ENCODE measurements around the gene ABLIM1. TPM values are rescaled to one million over a fixed set of nuclear protein-coding genes. Genes with fewer than 3 reads are reported as not detected.
"Not testable (repeated sequence)": the region's sequence is repeated elsewhere in the genome, so short reads cannot be mapped to it uniquely, and the experiment has no call there.

The ABLIM1 gene
- 100 to 1,000 TPM in 1 of 2 donors, 10 to 100 TPM in 1; 79.4 to 123 TPM for total RNA-seq
- long read RNA-seq, donor 1, partial matches to known transcripts, result 2 of 42 reads
- long read RNA-seq, donor 1, other reads (novel, unspliced or antisense), result 40 of 42 reads
- long read RNA-seq, donor 2, partial matches to known transcripts, result 6 of 79 reads
- long read RNA-seq, donor 2, other reads (novel, unspliced or antisense), result 73 of 79 reads

DNA sequence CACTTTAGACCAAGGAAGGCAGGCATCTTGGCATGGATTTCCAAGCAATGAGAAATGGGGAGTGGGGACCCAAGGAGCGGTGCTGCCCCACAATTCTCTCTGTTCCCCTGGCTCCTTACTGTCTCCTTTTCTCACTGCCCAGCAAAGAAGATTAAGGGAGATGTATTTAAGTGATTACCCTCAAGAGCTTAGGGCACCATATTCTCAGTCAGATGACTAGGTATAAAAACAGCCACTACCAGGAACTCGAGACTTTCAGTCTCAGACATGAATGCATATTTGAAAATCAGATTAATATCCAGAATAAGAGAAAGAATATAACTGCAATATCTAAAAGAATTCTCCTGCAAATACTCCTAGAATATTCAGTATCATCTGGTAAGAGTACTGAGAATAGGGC is at the start of gene ABLIM1:
Gene ABLIM1, minus strand, starts transcription at position 101 of the 400 bp plus-strand sequence. Its CDS starts 75 bp downstream, at position 26.
- intact Hi-C loops (cut with DNase I), result no loop called here
- no peak for DNase-seq (ENCODE audit: low spot score)

DNA sequence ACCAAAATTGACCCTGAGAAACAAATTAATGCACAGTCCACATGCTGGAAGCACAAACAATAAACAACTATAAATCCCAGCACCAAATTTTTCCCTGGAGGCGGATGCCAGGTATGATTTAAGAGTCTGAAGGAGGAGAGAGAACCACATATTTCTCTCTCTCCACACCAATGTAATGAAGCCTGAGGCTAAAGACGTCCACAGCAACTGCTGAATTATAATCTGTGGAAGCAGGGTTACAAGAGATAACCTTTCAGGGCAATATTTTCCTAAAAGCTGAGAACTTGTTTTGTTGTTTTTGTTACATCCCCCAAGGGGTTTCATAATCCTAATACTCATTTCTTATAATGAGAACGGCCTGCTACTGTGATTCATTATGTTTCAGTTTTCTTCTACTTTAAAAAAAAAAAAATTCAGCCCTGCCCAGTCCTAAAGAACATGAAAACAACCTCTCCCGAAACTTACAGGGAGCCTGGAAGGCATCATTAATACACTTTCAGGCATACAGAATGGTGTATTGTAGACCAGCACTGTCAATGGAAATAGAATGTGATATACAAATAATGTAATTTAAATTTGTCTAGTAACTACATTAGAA is 48.5 kb upstream of the ABLIM1 start:
- DNase-seq (ENCODE audit: low spot score), result no peak
- intact Hi-C loops (cut with DNase I), result no loop called here

DNA sequence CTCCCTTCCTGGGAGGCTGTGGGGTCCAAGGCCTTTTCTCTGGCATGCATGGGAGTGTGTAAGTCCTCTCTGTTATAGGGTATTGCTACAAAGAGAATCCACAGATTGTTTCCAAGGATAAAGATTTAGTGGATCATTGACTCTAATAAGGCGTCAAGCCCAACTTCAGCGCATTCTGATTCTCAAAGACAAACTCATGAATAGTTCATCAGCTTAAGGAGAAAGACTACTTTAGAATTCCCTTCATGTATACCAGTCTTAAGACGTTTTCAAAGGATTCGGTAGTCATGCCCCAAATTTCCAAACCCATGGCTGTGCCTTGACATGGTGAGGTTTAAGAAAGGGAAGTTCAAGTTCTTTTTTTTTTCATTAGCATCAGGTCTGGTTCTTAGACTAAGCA is 46.6 kb upstream of the ABLIM1 start:
- intact Hi-C loops (cut with DNase I), result no loop called here
- DNase-seq (ENCODE audit: low spot score), result no peak

DNA sequence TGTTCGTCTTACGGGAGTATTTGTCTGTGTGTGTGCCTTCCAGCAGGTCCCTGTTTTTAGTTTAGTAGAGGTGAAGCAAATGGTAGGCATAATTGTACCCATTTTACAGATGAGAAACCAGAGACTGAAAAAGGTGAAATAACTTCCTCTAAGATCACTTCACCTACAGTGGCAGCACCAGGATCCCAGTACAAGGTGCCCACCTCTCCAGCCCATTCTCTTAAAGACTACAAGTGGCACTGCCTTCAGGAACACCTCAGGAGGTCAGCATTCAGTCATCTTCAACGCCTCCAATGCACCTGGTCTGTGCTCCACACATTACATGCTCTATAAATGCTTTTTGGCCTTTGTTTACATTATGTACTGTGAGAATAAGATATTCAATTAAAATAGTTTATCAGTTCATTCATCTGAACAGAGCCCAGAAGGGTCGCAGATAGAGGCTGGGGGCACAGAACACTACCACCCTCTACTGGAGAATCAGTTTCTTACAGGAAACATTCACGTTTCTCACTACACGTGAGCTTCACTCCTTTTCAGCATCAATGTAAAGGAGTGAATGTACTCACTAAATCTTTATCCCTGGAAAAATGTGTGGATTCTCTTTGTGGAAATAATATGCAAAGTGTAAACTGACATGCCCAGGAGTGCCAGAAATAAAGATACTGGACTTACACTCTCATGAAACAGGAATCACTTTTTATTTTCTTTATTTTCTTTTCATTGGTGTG is 45.5 kb upstream of the ABLIM1 start:
- DNase-seq (ENCODE audit: low spot score), result no peak
- intact Hi-C loops (cut with DNase I), result no loop called here

DNA sequence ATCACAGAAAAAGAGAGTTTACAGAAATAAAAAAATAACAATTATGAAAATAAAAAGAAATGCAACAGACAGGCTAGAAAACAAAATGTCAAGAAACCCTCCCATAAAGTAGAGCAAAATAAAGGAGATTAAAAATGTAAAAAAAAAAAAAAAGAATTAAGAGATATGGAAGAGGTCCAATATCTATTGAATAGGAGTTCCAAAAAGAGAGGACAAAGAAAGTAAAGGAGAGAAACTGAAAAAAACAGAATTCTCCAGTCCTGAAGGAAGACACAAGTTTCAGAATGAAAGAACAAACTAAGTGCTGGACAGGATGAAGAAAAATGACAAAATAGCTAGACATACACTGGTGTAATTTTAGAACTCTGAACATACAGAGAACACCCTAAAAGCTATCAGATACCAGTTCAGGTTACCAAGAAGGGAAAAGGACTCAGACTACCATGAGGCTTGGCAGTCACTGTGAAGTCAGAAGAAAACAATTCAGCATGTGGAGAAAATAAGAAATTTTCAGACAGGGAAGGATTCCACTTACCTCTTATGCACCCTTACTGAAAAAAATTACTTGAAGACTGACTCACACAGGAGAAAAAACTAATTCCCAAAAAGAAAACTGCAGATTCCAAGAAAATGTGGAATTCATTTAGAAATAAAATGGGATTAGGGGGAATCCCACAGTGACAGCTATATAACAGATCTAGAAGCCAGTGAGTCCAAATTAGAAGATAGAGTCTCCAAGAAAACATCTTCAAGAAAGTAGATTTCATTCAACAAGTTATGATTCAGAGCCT is 40.4 kb upstream of the ABLIM1 start:
- no peak for DNase-seq (ENCODE audit: low spot score)
- intact Hi-C loops (cut with DNase I), result loop anchor here in 1 of 2 donors (5.0 kb wide), 1 partner anchor 146 kb away; no protein-coding TSS in a partner anchor

DNA sequence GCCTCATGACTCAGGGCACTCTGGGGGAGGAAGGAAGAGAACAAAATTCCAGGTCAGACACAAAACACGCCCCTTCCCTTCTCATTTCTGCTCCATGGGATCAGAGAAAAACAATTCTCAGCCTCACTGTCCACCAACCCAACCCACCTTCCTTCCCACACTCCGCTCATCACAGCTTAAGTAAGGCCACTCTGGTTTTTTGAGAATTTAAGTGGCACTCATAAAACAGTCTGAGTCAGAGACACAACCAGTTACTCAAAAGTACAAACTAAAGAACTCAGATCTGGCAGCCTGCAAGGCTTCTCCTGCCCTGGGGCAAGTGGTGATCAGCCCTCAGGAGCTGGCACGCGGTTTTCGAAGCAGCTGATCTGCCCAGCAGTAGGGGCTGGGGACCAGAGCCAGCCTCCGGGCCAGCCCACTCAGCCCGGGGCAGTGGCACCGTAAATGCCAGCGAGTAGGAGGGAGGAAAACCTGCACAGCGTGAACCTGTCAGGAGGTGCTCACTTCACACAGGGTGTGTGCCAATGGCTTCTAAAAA is 39.1 kb upstream of the ABLIM1 start:
- no peak for DNase-seq (ENCODE audit: low spot score)
- intact Hi-C loops (cut with DNase I), result loop anchor here in 1 of 2 donors (5.0 kb wide), 1 partner anchor 145 kb away; no protein-coding TSS in a partner anchor

DNA sequence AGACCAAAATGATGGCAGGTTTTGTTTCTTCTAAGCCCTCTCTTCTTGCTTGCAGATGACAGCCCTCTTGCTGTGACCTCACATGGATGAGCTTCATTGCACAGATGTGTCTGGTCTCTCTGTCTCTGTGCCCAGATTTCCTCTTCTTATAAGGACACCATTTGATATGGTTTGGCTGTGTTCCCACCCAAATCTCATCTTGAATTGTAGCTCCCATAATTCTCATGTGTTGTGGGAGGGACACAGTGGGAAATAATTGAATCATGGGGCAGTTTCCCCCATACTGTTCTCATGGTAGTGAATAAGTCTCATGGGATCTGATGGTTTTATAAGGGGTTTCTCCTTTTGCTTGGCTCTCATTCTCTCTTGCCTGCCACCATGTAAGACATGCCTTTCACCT is 38.2 kb upstream of the ABLIM1 start:
- not testable (repeated sequence) for DNase-seq (ENCODE audit: low spot score)
- intact Hi-C loops (cut with DNase I), result loop anchor here in 1 of 2 donors (5.0 kb wide), 1 partner anchor 144 kb away; no protein-coding TSS in a partner anchor

DNA sequence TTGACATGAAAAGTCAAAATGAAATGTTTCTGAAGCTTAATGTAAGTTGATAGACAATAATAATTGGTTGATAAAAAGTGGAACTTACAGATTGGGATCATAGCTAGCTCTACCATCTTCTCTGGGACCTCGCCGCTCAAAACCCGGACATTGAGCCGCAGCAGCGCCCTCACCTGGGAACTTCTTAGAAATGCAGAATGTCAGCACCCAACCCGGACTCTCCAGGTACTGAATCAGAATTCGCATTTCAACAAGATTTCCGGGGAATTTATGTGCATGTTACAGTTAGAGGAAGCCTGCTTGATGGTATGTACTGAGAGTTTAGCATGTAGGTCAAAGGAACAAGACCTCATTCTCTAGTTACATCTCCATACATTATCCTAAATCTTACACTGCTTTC is 36.7 kb upstream of the ABLIM1 start:
- DNase-seq (ENCODE audit: low spot score), result no peak
- intact Hi-C loops (cut with DNase I), result loop anchor here in 1 of 2 donors (5.0 kb wide), 1 partner anchor 142 kb away; no protein-coding TSS in a partner anchor

DNA sequence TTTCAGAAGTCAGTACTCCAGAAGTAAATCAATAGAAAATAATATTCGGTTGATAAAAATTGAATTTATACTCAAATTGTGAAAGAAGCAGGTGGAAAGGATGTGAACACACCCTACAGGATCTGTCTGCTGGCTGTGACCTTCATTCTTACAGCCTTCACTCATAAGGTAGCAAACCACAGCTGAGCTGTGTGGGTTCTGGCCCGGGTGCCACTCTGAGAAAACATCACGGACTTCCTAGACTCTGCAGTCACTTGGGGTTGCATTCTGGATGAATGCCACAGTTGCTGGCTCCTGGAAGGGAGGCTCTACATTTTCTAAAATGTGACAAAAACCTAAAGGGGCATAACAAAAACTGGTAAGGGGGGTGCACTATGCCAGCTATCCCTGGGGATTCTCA is 36.0 kb upstream of the ABLIM1 start:
- intact Hi-C loops (cut with DNase I), result no loop called here
- no peak for DNase-seq (ENCODE audit: low spot score)

DNA sequence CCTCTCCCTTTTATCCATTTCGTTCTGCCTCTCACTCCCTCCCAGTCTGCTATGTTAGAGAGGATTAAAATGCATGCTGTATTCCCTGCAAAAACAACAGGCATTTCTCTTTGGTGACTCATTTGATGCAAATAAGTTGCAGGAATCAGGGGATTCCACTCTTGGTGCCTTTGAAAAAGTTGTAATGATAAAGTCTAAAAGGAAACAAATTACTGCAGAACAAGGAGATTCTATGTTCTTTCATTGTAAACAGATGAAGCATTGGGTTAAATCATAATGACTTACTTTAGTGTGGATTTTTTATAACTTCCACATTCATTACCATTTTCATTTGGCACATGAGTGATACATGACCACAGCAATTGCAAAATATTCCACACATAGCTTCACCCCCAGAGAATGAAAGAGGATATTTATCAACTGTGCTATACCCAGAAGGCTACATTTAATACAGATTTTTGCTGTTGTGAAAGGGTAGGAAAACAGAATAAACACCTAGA is 33.4 kb upstream of the ABLIM1 start:
- DNase-seq (ENCODE audit: low spot score), result no peak
- intact Hi-C loops (cut with DNase I), result no loop called here

DNA sequence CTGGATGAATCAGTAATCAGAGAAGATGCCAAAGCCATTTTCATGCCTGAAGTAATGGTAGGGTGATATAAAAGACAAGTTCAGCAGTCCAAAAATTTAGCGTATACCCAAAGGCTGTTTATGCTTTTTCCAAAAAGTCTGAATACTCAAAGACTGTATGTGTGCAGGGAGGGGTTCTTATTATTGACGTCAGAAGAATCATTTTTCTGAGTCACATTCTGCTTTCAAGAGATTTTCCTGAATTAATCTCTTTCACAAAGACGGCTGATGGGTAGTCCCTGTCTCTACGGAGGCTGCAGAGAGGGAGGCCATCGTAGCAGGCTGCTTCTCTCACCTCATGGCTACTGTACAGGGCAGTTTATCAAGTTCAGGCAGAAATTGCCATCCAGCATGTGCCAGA is 30.7 kb upstream of the ABLIM1 start:
- no peak for DNase-seq (ENCODE audit: low spot score)
- intact Hi-C loops (cut with DNase I), result loop anchor here in 1 of 2 donors (10.0 kb wide), 1 partner anchor 54 kb away; no protein-coding TSS in a partner anchor

DNA sequence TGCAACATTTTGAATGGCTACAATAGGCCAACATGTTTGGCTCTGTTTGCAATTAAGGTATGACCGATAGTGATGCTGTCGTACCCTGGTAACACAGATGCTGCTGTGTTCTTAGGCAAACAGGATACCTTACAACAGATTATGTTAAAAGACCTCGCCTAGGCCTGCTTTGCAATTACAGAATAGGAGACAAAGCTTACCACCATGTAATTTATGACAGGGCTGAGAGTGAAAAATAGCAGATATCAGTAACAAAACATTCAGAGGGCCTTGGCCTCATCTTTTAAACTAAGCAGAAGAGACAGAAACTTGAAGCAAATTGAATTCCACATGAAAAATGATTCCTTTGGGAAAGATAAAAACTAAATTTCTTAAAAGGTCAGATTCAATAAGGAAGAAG is 29.4 kb upstream of the ABLIM1 start:
- no peak for DNase-seq (ENCODE audit: low spot score)
- intact Hi-C loops (cut with DNase I), result loop anchor here in 1 of 2 donors (10.0 kb wide), 1 partner anchor 53 kb away; no protein-coding TSS in a partner anchor

DNA sequence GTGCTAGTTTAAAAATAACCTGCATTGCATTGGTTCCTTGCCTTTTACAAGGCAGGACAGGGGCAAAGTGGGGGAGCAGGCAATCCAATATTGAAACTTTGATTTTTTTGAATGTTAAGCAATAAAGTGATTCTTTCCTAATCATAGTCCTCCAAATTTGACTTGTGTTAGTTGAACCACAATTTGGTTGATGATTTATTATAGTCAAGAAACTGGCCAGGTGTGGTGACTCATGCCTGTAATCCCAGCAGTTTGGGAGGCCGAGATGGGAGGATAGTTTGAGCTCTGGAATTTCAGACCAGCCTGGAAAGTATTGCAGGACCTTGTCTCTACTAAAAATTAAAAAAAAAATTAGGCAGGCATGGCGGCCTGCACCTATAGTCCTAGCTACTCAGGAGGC is 27.9 kb upstream of the ABLIM1 start:
- DNase-seq (ENCODE audit: low spot score), result no peak
- intact Hi-C loops (cut with DNase I), result loop anchor here in 1 of 2 donors (10.0 kb wide), 1 partner anchor 51 kb away; no protein-coding TSS in a partner anchor

DNA sequence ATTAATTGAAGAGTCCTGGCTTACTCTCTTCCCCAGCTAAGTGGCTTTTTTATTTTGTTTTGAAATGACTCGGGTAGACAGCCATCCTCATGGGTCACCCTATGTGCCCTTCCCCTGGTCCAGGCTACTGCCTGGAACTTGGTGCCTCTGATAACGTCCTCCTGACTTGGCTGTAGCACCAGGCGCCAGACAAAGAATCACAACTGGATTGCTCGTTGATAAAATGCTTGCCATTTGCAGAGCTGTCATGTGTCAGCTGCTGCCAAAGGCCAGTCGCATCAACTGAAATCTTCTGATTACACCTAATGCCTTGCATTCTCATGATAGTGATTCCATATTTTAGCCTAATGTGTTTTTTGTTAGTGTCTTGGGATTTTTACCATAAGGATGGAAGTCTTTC is 27.4 kb upstream of the ABLIM1 start:
- DNase-seq (ENCODE audit: low spot score), result no peak
- intact Hi-C loops (cut with DNase I), result loop anchor here in 1 of 2 donors (10.0 kb wide), 1 partner anchor 51 kb away; no protein-coding TSS in a partner anchor

DNA sequence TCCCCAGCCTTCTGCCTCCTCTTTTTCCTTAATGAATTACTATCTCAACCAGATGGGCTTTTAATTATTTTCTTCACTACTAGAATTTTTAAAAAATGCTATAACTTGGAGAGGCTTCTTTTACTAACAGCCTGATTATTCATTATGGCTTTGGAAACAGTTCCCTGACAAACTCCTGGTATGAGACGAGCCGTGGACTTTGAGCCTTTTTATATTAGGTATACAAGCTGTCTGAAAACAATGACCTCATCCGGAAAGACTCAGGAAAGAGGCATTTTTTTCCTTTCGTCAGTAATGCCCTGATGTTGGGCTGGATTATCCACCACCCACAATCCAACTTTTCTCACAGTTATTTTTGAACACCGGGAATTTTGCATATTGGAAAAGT is 26.7 kb upstream of the ABLIM1 start:
- DNase-seq (ENCODE audit: low spot score), result no peak
- intact Hi-C loops (cut with DNase I), result loop anchor here in 1 of 2 donors (10.0 kb wide), 1 partner anchor 50 kb away; no protein-coding TSS in a partner anchor

DNA sequence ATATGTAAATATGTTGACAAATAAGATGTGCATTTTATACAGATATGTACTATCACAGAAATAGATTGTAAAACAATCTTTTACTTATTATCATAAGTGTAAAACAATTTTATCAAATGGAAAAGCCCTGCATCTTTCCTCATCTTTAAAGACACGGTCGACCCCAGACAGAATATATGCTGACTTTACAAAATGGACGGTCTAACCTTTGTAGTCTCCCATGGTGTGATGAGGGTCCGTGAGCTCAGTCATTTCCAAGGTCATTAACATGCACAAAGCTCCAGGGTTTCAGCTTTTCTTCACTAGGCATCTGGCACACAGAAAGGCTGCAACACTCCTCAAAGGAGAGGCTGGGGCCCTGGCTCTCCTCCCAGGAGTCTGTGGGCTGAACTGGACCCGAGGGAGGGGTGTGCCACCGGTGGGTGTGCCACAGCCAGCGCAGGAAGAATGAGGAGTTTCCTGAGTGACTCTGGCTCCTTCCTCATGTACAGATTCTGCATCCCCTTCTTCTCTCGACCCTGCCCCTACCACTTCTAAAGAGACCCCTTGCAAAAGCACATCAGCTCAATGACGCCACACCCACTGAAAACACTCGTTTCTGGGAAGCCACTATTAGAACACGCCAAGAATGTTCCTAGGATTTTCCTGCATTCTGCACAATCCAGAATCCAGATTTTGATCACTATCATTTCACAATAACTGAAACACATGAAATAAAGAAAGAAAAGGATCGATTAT is 26.2 kb upstream of the ABLIM1 start:
- intact Hi-C loops (cut with DNase I), result loop anchor here in 1 of 2 donors (10.0 kb wide), 1 partner anchor 49 kb away; no protein-coding TSS in a partner anchor
- DNase-seq (ENCODE audit: low spot score), result peak; percentile 81

DNA sequence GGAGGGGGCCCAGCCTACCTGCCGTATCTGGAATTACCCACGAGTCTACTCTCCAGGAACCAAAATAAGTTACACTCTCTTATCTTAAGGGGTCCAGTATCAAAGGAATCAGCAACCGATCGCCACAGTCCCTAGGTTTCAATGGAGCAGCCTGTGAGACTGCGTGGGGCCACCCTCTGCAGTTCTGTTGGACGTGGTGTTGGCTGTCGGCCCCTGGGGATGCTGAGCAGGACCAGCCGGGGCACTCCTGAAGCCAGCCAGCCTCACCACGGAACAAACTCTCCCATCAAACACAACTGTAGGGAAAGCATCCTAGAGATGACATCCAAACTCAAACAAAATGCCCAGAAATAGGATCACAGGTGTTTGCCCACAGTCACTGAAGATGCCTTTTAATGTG is 25.5 kb upstream of the ABLIM1 start:
- intact Hi-C loops (cut with DNase I), result loop anchor here in 1 of 2 donors (10.0 kb wide), 1 partner anchor 49 kb away; no protein-coding TSS in a partner anchor
- no peak for DNase-seq (ENCODE audit: low spot score)

DNA sequence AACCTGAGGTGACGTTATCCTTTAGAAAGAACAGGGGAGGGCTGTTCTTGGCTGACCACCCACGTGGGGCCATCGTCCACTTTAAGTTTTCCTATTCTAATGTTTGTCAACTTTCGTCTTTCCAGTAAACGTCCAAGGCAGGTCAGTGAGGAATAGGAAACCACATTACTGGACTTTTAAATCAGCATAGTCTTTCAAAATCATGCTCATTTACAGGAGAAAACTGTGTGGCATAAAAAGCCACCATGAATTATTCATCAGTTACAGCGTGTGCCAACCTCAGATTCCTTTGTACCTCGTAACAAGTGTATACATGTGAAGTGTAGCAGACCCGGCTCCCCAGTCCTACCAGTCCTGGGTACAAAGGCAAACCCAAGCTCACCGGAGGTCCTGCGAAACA is 25.1 kb upstream of the ABLIM1 start:
- intact Hi-C loops (cut with DNase I), result loop anchor here in 1 of 2 donors (10.0 kb wide), 1 partner anchor 48 kb away; no protein-coding TSS in a partner anchor
- no peak for DNase-seq (ENCODE audit: low spot score)
